ENCODE data around the gene HASPIN.

DNA sequence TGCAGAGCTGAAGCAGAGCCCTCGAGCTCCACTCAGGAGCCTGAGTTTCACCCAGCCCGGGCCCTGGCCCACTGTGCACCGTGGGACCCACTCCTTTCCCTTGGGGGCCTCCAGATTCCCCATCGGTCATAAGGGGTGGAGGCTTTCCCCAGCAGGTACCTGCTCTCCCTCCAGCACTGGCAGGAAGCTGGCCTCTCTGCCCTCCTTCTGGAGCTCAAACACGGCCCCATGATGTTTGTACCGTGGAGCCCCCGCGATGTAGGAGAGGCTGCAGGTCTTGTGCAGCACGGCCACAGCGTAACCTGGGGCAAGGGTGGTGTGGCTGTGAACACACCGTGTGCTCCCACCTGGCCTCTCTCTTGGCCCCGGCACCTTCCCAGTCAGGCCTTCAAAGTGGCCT is 29.9 kb downstream of the HASPIN start:
- TF ChIP-seq, protein P1, sequence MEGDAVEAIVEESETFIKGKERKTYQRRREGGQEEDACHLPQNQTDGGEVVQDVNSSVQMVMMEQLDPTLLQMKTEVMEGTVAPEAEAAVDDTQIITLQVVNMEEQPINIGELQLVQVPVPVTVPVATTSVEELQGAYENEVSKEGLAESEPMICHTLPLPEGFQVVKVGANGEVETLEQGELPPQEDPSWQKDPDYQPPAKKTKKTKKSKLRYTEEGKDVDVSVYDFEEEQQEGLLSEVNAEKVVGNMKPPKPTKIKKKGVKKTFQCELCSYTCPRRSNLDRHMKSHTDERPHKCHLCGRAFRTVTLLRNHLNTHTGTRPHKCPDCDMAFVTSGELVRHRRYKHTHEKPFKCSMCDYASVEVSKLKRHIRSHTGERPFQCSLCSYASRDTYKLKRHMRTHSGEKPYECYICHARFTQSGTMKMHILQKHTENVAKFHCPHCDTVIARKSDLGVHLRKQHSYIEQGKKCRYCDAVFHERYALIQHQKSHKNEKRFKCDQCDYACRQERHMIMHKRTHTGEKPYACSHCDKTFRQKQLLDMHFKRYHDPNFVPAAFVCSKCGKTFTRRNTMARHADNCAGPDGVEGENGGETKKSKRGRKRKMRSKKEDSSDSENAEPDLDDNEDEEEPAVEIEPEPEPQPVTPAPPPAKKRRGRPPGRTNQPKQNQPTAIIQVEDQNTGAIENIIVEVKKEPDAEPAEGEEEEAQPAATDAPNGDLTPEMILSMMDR (conservative IDR thresholded peaks at IDR 0.05), result no peak
- TF ChIP-seq EZH2 (IDR thresholded peaks at IDR 0.05; ENCODE audit: low read depth), result no peak

Data from PC-9 (cell line).